Renal cortex interstitium (tissue), 11 donors: ENCODE measurements around the gene FRS3. TPM values are rescaled to one million over a fixed set of nuclear protein-coding genes. Genes with fewer than 3 reads are reported as not detected.

Experiments used
- DNase-seq, 11 donors: peaks; one replicate each; pipeline ENCODE4 v3.0.0-alpha.2; 2013; ENCODE audit warnings: low read depth in 9 of 11, low spot score in 4 of 11; ENCODE audit errors: extremely low read depth in 1 of 11
- polyA plus RNA-seq, 3 donors: library from polyadenylated mRNA; unstranded; fragments of 120-200 nt; gene quantifications; one replicate each; pipeline ENCODE4 v1.2.1, GENCODE V29; 2013; ENCODE audit not compliant: insufficient read length in 3 of 3

FRS3 gene
- polyA plus RNA-seq, 3 donors = 4.4 to 7.8 (median 6.6) TPM

- DNase-seq = no peak
These were observed 19.8 kb upstream of the FRS3 start for GRCh38 chr6:41799559-41799911.

- DNase-seq = no peak
These were observed 19.3 kb upstream of the FRS3 start for GRCh38 chr6:41798901-41799558.

GRCh38 chr6:41796474-41796873 lies 16.8 kb upstream of the FRS3 start:
- no peak for DNase-seq

- DNase-seq = no peak
These were observed 12.3 kb upstream of the FRS3 start for GRCh38 chr6:41791984-41792383.

GRCh38 chr6:41791305-41791704 lies 11.6 kb upstream of the FRS3 start:
- DNase-seq = no peak

GRCh38 chr6:41790045-41790444 lies 10.3 kb upstream of the FRS3 start:
- DNase-seq = no peak

GRCh38 chr6:41789390-41789724 lies 9.7 kb upstream of the FRS3 start:
- no peak for DNase-seq

GRCh38 chr6:41787219-41787917 lies 7.7 kb upstream of the FRS3 start, which contains the start of gene TOMM6:
TSS of gene TOMM6 (plus strand) at chr6:41787694. CDS start at chr6:41787698, 4 bp downstream.
- peak; percentile 86 to 96 (median 93) for DNase-seq

GRCh38 chr6:41786451-41787218 lies 6.9 kb upstream of the FRS3 start:
- peak in 9 of 11 donors; percentile 58 to 85 (median 84) for DNase-seq

- peak in 1 of 11 donors; percentile 25 for DNase-seq
These were observed 6.2 kb upstream of the FRS3 start for GRCh38 chr6:41785689-41786450.

GRCh38 chr6:41785254-41785653 lies 5.6 kb upstream of the FRS3 start:
- no peak for DNase-seq

GRCh38 chr6:41784581-41785171 lies 5.0 kb upstream of the FRS3 start:
- DNase-seq = no peak

GRCh38 chr6:41783106-41783780 lies 3.5 kb upstream of the FRS3 start:
- DNase-seq = no peak

GRCh38 chr6:41781366-41781730 lies 1.6 kb upstream of the FRS3 start:
- DNase-seq = no peak

- no peak for DNase-seq
These were observed 1.1 kb upstream of the FRS3 start, which contains the start of gene PRICKLE4 for GRCh38 chr6:41780551-41781365. TSS of gene PRICKLE4 (plus strand) at chr6:41780782. CDS start at chr6:41783474, 2,692 bp downstream.

- no peak for DNase-seq
These were observed 364 bp downstream of the FRS3 start for GRCh38 chr6:41779336-41779735.

GRCh38 chr6:41778895-41779294 lies 805 bp downstream of the FRS3 start:
- DNase-seq = no peak
